Esophagus squamous epithelium (tissue), 5 donors: Measurements from ENCODE around the gene ZER1. TPM values are rescaled to one million over a fixed set of nuclear protein-coding genes. Genes with fewer than 3 reads are reported as not detected.
A peak's percentile ranks its signal among the peaks of the same experiment; 100 is the strongest.

Experiments
- DNase-seq: peaks from one replicate; lab custom pipeline; 2025; lab: John Stamatoyannopoulos, UW
- H3K27ac ChIP-seq, 4 donors: fragments of 200-600 bp; sonication (generic); one replicate each; pipeline ENCODE4 v1.5.1; 2016 to 2019; ENCODE audit warnings: mild to moderate bottlenecking in 1 of 4
- H3K27me3 ChIP-seq, 4 donors: fragments of 200-600 bp; sonication (generic); 1 replicate in 3 of 4; 2 replicates in 1 of 4; pipeline versions ENCODE4 v1.5.1 to v1.6.0; 2017 to 2021; ENCODE audit warnings: antibody characterized with exemption in 1 of 4
- H3K36me3 ChIP-seq, 3 donors: fragments of 200-600 bp; sonication (generic); one replicate each; pipeline ENCODE4 v1.5.1; 2016 to 2019
- H3K4me1 ChIP-seq, 3 donors: fragments of 200-600 bp; sonication (generic); one replicate each; pipeline ENCODE4 v1.5.1; 2017 to 2019
- H3K4me3 ChIP-seq, 4 donors: fragments of 200-600 bp; sonication (generic); 1 replicate in 3 of 4; 2 replicates in 1 of 4; pipeline ENCODE4 v1.5.1; 2016 to 2019; ENCODE audit warnings: mild to moderate bottlenecking in 2 of 4, moderate library complexity in 1 of 4
- H3K9me3 ChIP-seq, 3 donors: fragments of 200-600 bp; sonication (generic); one replicate each; pipeline ENCODE4 v1.5.1; 2016 to 2019
- CTCF ChIP-seq, 6 experiments: fragments of 450-650 bp in 4 of 6; fragments of 200-600 bp in 2 of 6; sonication (generic) in 2 of 6; IDR thresholded peaks; one replicate each; pipeline ENCODE4 v1.5.1; 2016 to 2019; ENCODE audit warnings: antibody characterized with exemption in 6 of 6, mild to moderate bottlenecking in 4 of 6, moderate library complexity in 4 of 6
- POLR2A ChIP-seq, 4 donors: fragments of 450-650 bp; IDR thresholded peaks; one replicate each; pipeline ENCODE4 v1.6.1; 2017; ENCODE audit warnings: antibody characterized with exemption in 4 of 4, mild to moderate bottlenecking in 4 of 4, moderate library complexity in 3 of 4
- WGBS, 2 donors: methylation state at CpG; one replicate each; pipeline ENCODE4 v1.1.5; 2018; 5-methylcytosine and 5-hydroxymethylcytosine counted together
- intact Hi-C: fragments of 100-400 bp; cut with DNase I; formaldehyde crosslinking; loops from one replicate; pipeline ENCODE4 v1.15.0; 2022
- total RNA-seq, 4 donors: library from RNA; depleted of rRNA; stranded (reverse); fragments of >200 nt; gene quantifications; one replicate each; pipeline ENCODE4 v1.1.0, GENCODE V29; 2016
- donor health status: DM: yes; HTN: yes; CAD: no.

ZER1 gene
- total RNA-seq, 4 donors from 2014 or later: 20.1 to 51.4 (median 29.0) TPM

GRCh38 chr9:128729302-128729701 is 42.4 kb downstream of the ZER1 start:
- intact Hi-C loops: no loop called here
- Histone ChIP-seq H3K4me3 (no peak overlapping the region), H3K27ac (no peak overlapping the region), H3K27me3 (no peaks in the 10 kb centered on the region), H3K4me1 (peaks cover 6 to 16% (median 8%) of the 10 kb centered on the region in 3 donors), H3K36me3 (peaks cover 0 to 37% (median 4%) of the 10 kb centered on the region in 3 donors), H3K9me3 (no peaks in the 10 kb centered on the region)
- WGBS, 2 donors: 72 to 82% methylated on average over 4 to 5 of the region's 5 CpGs
- TF ChIP-seq CTCF (IDR thresholded peaks at IDR 0.05): no peak
- TF ChIP-seq POLR2A (IDR thresholded peaks at IDR 0.05): no peak
- DNase-seq: no peak

- WGBS, 2 donors: 65 to 75% methylated on average over 6 to 7 of the region's 7 CpGs
- no peak overlapping the region for H3K27ac ChIP-seq
- H3K27me3 ChIP-seq: no peaks in the 10 kb centered on the region
- TF ChIP-seq POLR2A (IDR thresholded peaks at IDR 0.05) (no peak), CTCF (IDR thresholded peaks at IDR 0.05) (no peak)
- peaks cover 10 to 19% (median 10%) of the 10 kb centered on the region in 3 donors for H3K4me1 ChIP-seq
- intact Hi-C loops: no loop called here
- no peak overlapping the region for H3K4me3 ChIP-seq
- H3K9me3 ChIP-seq: no peaks in the 10 kb centered on the region
- no peak for DNase-seq
- peaks cover 0 to 36% (median 4%) of the 10 kb centered on the region in 3 donors for H3K36me3 ChIP-seq
These were observed 43.4 kb downstream of the ZER1 start for GRCh38 chr9:128728298-128728697.

- H3K9me3 ChIP-seq: no peaks in the 10 kb centered on the region
- H3K27ac ChIP-seq: no peak overlapping the region
- intact Hi-C loops: no loop called here
- peaks cover 0 to 31% (median 3%) of the 10 kb centered on the region in 3 donors for H3K36me3 ChIP-seq
- WGBS, 2 donors: 80% methylated on average over 4 to 5 of the region's 5 CpGs
- DNase-seq: no peak
- TF ChIP-seq POLR2A (IDR thresholded peaks at IDR 0.05): no peak
- no peaks in the 10 kb centered on the region for H3K27me3 ChIP-seq
- H3K4me1 ChIP-seq: peaks cover 14 to 23% (median 14%) of the 10 kb centered on the region in 3 donors
- H3K4me3 ChIP-seq: no peak overlapping the region
These were observed 44.0 kb downstream of the ZER1 start for GRCh38 chr9:128727640-128728248.

- Histone ChIP-seq H3K4me1 (peaks cover 14 to 31% (median 14%) of the 10 kb centered on the region in 3 donors), H3K4me3 (peak overlapping the region; percentile 62 to 83 (median 66)), H3K27ac (peak overlapping the region; percentile 84 to 92 (median 89)), H3K27me3 (no peaks in the 10 kb centered on the region), H3K36me3 (peaks cover 0 to 25% (median 5%) of the 10 kb centered on the region in 3 donors), H3K9me3 (no peaks in the 10 kb centered on the region)
- intact Hi-C loops: no loop called here
- WGBS, 2 donors: 5 to 20% methylated on average over 6 to 9 of the region's 10 CpGs
- TF ChIP-seq POLR2A (IDR thresholded peaks at IDR 0.05) (no peak), CTCF (IDR thresholded peaks at IDR 0.05) (peak in 1 of 6 experiments; percentile 8)
- no peak for DNase-seq
These were observed 46.9 kb downstream of the ZER1 start for GRCh38 chr9:128724744-128725211.

GRCh38 chr9:128723866-128724743 is 47.6 kb downstream of the ZER1 start, which contains the start of gene ZDHHC12:
Gene ZDHHC12 (minus strand): TSS chr9:128724127. CDS start chr9:128724093, 34 bp downstream.
- 0 to 4% methylated on average over 5 to 27 of the region's 68 CpGs for WGBS, 2 donors
- H3K36me3 ChIP-seq: peaks cover 0 to 25% (median 5%) of the 10 kb centered on the region in 3 donors
- no peaks in the 10 kb centered on the region for H3K27me3 ChIP-seq
- DNase-seq: peak; percentile 97
- intact Hi-C loops: no loop called here
- H3K4me3 ChIP-seq: peak within 1 kb of the TSS; percentile 62 to 83 (median 66)
- no peaks in the 10 kb centered on the region for H3K9me3 ChIP-seq
- H3K27ac ChIP-seq: peak within 1 kb of the TSS; percentile 84 to 92 (median 89)
- TF ChIP-seq CTCF (IDR thresholded peaks at IDR 0.05) (peak in 1 of 6 experiments; percentile 40), POLR2A (IDR thresholded peaks at IDR 0.05) (peak in 3 of 4 donors; percentile 66 to 89 (median 88))
- H3K4me1 ChIP-seq: peaks cover 14 to 36% (median 14%) of the 10 kb centered on the region in 3 donors
